ENCODE data around the gene ZCCHC8. TPM values are rescaled to one million over a fixed set of nuclear protein-coding genes. Genes with fewer than 3 reads are reported as not detected.

The ZCCHC8 gene
- total and polyA plus RNA-seq, 8 donors = 8.6 to 23.7 (median 10.6) TPM

- FAIRE-seq = no peak
- TF ChIP-seq CTCF (IDR thresholded peaks at IDR 0.05) = no peak
- intact Hi-C loops (cut with DNase I) = no loop called here
- H3K36me3 ChIP-seq = no peaks in the 10 kb centered on the region
- ATAC-seq = no peak
- no peak overlapping the region for H3K4me3 ChIP-seq
- H3K27me3 ChIP-seq = no peaks in the 10 kb centered on the region
- peaks cover 0 to 4% (median 0%) of the 10 kb centered on the region in 3 donors for H3K4me1 ChIP-seq
- WGBS, 2 donors = 98% methylated on average over 4 of the region's 4 CpGs
- DNase-seq = no peak
- H3K27ac ChIP-seq = no peak overlapping the region
- no peaks in the 10 kb centered on the region for H3K9me3 ChIP-seq
These were observed 36.3 kb upstream of the ZCCHC8 start for GRCh38 chr12:122537021-122537420.

GRCh38 chr12:122533856-122534255 is 33.1 kb upstream of the ZCCHC8 start:
- TF ChIP-seq CTCF (IDR thresholded peaks at IDR 0.05) = no peak
- Histone ChIP-seq H3K9me3 (no peaks in the 10 kb centered on the region), H3K27me3 (no peaks in the 10 kb centered on the region), H3K4me1 (no peaks in the 10 kb centered on the region), H3K27ac (no peak overlapping the region), H3K4me3 (no peak overlapping the region), H3K36me3 (no peaks in the 10 kb centered on the region)
- intact Hi-C loops (cut with DNase I) = no loop called here
- FAIRE-seq (no peak), DNase-seq (no peak), ATAC-seq (no peak)
- WGBS, 2 donors = 88 to 93% methylated on average over 2 of the region's 2 CpGs

GRCh38 chr12:122528992-122529391 is 28.3 kb upstream of the ZCCHC8 start:
- Histone ChIP-seq H3K9me3 (no peaks in the 10 kb centered on the region), H3K27me3 (no peaks in the 10 kb centered on the region), H3K36me3 (no peaks in the 10 kb centered on the region), H3K27ac (no peak overlapping the region), H3K4me1 (peaks cover 7 to 19% (median 15%) of the 10 kb centered on the region in 3 donors), H3K4me3 (no peak overlapping the region)
- WGBS, 2 donors = 97 to 100% methylated on average over 6 of the region's 6 CpGs
- ATAC-seq = no peak
- no peak for TF ChIP-seq CTCF (IDR thresholded peaks at IDR 0.05)
- intact Hi-C loops (cut with DNase I) = no loop called here
- FAIRE-seq = no peak
- DNase-seq = no peak

GRCh38 chr12:122528582-122528981 is 27.9 kb upstream of the ZCCHC8 start:
- no peak for FAIRE-seq
- H3K4me3 ChIP-seq = no peak overlapping the region
- H3K9me3 ChIP-seq = no peaks in the 10 kb centered on the region
- DNase-seq = no peak
- no peak for ATAC-seq
- H3K27me3 ChIP-seq = no peaks in the 10 kb centered on the region
- 88 to 95% methylated on average over 7 of the region's 7 CpGs for WGBS, 2 donors
- intact Hi-C loops (cut with DNase I) = no loop called here
- no peak for TF ChIP-seq CTCF (IDR thresholded peaks at IDR 0.05)
- no peak overlapping the region for H3K27ac ChIP-seq
- H3K36me3 ChIP-seq = no peaks in the 10 kb centered on the region
- peaks cover 11 to 23% (median 18%) of the 10 kb centered on the region in 3 donors for H3K4me1 ChIP-seq

- Histone ChIP-seq H3K27me3 (no peaks in the 10 kb centered on the region), H3K27ac (peak overlapping the region in 3 of 4 donors; percentile 17 to 99 (median 96)), H3K4me1 (peaks cover 22 to 33% (median 29%) of the 10 kb centered on the region in 3 donors), H3K4me3 (peak overlapping the region; percentile 20 to 61 (median 42)), H3K36me3 (no peaks in the 10 kb centered on the region), H3K9me3 (no peaks in the 10 kb centered on the region)
- ATAC-seq (no peak), FAIRE-seq (no peak), DNase-seq (peak in 1 of 6 donors; percentile 21)
- WGBS, 2 donors = 0% methylated on average over 21 of the region's 21 CpGs
- intact Hi-C loops (cut with DNase I) = no loop called here
- no peak for TF ChIP-seq CTCF (IDR thresholded peaks at IDR 0.05)
These were observed 26.8 kb upstream of the ZCCHC8 start for GRCh38 chr12:122527478-122527944.

All from pancreas (tissue), 10 donors.